A673 (cell line): Measurements from ENCODE around the gene CCT8. TPM values are rescaled to one million over a fixed set of nuclear protein-coding genes. Genes with fewer than 3 reads are reported as not detected.

Source experiments
- Bru-seq: library from RNA; stranded (reverse); fragments of 400-500 nt; gene quantifications from one replicate; lab custom pipeline; 2021; lab: Mats Ljungman, UMichigan
- BruChase-seq, 2 experiments: library from RNA; stranded (reverse); fragments of 400-500 nt; gene quantifications; one replicate each; lab custom pipeline; 2021; lab: Mats Ljungman, UMichigan
- BruUV-seq: library from RNA; stranded (reverse); fragments of 400-500 nt; replicated peaks from 2 replicates; lab custom pipeline; 2021; lab: Mats Ljungman, UMichigan
- CTCF ChIA-PET: fragments of 300-600 bp; sonication (Branson Sonifier 250); formaldehyde crosslinking; loops from one replicate; lab custom pipeline; 2022; ENCODE audit warnings: antibody characterized with exemption; lab: Charles Lee
- POLR2A ChIA-PET: fragments of 300-600 bp; sonication (Branson Sonifier 250); formaldehyde crosslinking; loops from one replicate; lab custom pipeline; 2022; ENCODE audit warnings: antibody characterized with exemption; ENCODE audit not compliant: low non-redundant PET; lab: Charles Lee
- DNase-seq: peaks from one replicate; pipeline ENCODE4 v3.0.0-alpha.2; 2015; ENCODE audit warnings: low spot score
- H3K27ac ChIP-seq: fragments of 200-600 bp; sonication (generic); 2 replicates; pipeline ENCODE4 v1.5.1; 2016; ENCODE audit warnings: mixed run types, low read depth, mild to moderate bottlenecking, mixed read lengths, antibody characterized with exemption, low read length; ENCODE audit not compliant: poor library complexity, severe bottlenecking
- H3K27me3 ChIP-seq: fragments of 200-600 bp; sonication (generic); replicated peaks from 2 replicates; pipeline ENCODE4 v1.6.1; 2017; ENCODE audit warnings: mixed run types, low read depth, mild to moderate bottlenecking, mixed read lengths, antibody characterized with exemption, low read length; ENCODE audit not compliant: insufficient read depth, poor library complexity
- H3K36me3 ChIP-seq: fragments of 200-600 bp; sonication (generic); 2 replicates; pipeline ENCODE4 v1.6.1; 2016; ENCODE audit warnings: mixed run types, mild to moderate bottlenecking, mixed read lengths, antibody characterized with exemption, low read length; ENCODE audit not compliant: insufficient read depth, poor library complexity, severe bottlenecking
- H3K4me1 ChIP-seq: fragments of 200-600 bp; sonication (generic); 2 replicates; pipeline ENCODE4 v1.6.1; 2017; ENCODE audit warnings: mixed run types, mild to moderate bottlenecking, mixed read lengths, antibody characterized with exemption, low read length; ENCODE audit not compliant: insufficient read depth, poor library complexity, severe bottlenecking
- H3K4me3 ChIP-seq: fragments of 200-600 bp; sonication (generic); 2 replicates; pipeline ENCODE4 v1.5.1; 2016; ENCODE audit warnings: low read depth, mixed run types, mild to moderate bottlenecking, mixed read lengths, low read length; ENCODE audit not compliant: poor library complexity, severe bottlenecking
- H3K9me3 ChIP-seq: fragments of 200-600 bp; sonication (generic); 2 replicates; pipeline ENCODE4 v1.6.1; 2016; ENCODE audit warnings: mixed run types, low read depth, mild to moderate bottlenecking, mixed read lengths, antibody characterized with exemption, low read length; ENCODE audit not compliant: poor library complexity, severe bottlenecking
- EZH2 ChIP-seq: fragments of 200-600 bp; sonication (generic); IDR thresholded peaks from 2 replicates; pipeline ENCODE4 v1.6.1; 2017; ENCODE audit warnings: borderline replicate concordance, low read depth, mild to moderate bottlenecking, mixed read lengths, antibody characterized with exemption, low read length; ENCODE audit not compliant: poor library complexity, severe bottlenecking
- intact Hi-C: fragments of 100-400 bp; cut with micrococcal nuclease; formaldehyde crosslinking; loops from one replicate; pipeline ENCODE4 v1.10.0; 2022; ENCODE audit not compliant: unreplicated experiment
- long read RNA-seq: library from polyadenylated mRNA; stranded (forward); transcript quantifications from one replicate; pipeline ENCODE4 v2.0.0, GENCODE V29; 2022
- total RNA-seq: library from RNA; stranded (reverse); gene quantifications from 2 replicates; pipeline ENCODE4 v1.2.3, GENCODE V29; 2021
- TF ChIP-seq, protein P1 (sequence below): fragments of 300-800, 200-600 bp; sonication (generic); conservative IDR thresholded peaks from 2 replicates; pipeline ENCODE4 v1.5.1; 2017; ENCODE audit warnings: low read depth, mild to moderate bottlenecking, antibody characterized with exemption, low read length, moderate library complexity, mixed read lengths

Gene CCT8, protein sequence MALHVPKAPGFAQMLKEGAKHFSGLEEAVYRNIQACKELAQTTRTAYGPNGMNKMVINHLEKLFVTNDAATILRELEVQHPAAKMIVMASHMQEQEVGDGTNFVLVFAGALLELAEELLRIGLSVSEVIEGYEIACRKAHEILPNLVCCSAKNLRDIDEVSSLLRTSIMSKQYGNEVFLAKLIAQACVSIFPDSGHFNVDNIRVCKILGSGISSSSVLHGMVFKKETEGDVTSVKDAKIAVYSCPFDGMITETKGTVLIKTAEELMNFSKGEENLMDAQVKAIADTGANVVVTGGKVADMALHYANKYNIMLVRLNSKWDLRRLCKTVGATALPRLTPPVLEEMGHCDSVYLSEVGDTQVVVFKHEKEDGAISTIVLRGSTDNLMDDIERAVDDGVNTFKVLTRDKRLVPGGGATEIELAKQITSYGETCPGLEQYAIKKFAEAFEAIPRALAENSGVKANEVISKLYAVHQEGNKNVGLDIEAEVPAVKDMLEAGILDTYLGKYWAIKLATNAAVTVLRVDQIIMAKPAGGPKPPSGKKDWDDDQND
- total RNA-seq (397 and 415 TPM in 2 replicates), Bru-seq, nascent RNA (percentile 98 among the genes with signal in this experiment), BruChase-seq, experiment 1, labeled RNA remaining after a 2-hour chase (percentile 96 among the genes with signal in this experiment), BruChase-seq, experiment 2, labeled RNA remaining after a 6-hour chase (percentile 98 among the genes with signal in this experiment)
- long read RNA-seq, transcript CCT8-204 (15 exons, 1,872 nt), result minor isoform, 8 of 900 reads
- long read RNA-seq, transcript CCT8-201 (15 exons, 2,005 nt), result major isoform, 801 of 900 reads
- long read RNA-seq, partial matches to known transcripts, result 24 of 900 reads
- long read RNA-seq, other reads (novel, unspliced or antisense), result 65 of 900 reads

DNA sequence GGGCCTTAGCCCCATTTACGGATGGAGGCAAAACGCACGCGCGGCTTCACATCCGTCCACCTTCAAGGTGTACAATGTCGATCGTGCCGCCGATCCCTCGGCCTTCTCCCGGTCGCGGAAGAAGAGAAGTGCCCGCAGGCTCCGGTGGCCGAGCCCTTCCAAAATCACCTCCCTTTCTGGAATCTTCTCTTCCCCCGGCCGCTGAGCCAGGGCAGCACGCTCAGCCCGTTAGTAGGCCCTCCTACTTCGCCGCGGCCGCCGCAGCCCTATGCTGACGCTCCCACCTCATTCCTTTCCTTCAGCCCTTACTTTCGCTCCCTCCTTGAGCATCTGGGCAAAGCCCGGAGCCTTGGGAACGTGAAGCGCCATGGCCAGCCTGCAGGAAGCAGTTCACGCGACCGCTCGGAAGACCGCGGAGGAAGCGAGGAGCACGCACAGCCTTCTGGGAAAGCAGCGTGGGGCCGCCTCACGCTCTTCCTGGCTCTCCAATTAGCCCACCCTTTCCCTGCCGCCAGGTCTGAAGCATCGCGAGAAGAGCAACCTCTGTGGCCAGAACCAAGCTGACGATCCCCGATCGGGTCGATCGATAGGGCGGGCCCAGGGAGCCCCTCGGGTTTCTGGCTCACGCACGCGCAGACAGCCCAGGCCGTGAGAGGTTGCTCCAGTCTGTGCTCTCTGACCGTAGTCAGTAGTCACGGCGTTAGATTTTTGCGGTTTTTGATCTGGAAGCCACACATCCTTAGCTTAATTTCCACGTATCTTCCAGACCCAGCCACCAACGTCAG is at the start of gene CCT8:
TSS of gene CCT8 (minus strand) at position 427 of the 785 bp plus-strand sequence. CDS start at position 369, 58 bp downstream.
- Histone ChIP-seq H3K27ac (peak within 1 kb of the TSS; percentile 94), H3K9me3 (no peaks in the 10 kb centered on the region), H3K27me3 (no peaks in the 10 kb centered on the region), H3K4me1 (peaks cover 10% of the 10 kb centered on the region), H3K36me3 (peaks cover 26% of the 10 kb centered on the region), H3K4me3 (peak within 1 kb of the TSS; percentile 81)
- no peak for TF ChIP-seq EZH2
- TF ChIP-seq, protein P1, sequence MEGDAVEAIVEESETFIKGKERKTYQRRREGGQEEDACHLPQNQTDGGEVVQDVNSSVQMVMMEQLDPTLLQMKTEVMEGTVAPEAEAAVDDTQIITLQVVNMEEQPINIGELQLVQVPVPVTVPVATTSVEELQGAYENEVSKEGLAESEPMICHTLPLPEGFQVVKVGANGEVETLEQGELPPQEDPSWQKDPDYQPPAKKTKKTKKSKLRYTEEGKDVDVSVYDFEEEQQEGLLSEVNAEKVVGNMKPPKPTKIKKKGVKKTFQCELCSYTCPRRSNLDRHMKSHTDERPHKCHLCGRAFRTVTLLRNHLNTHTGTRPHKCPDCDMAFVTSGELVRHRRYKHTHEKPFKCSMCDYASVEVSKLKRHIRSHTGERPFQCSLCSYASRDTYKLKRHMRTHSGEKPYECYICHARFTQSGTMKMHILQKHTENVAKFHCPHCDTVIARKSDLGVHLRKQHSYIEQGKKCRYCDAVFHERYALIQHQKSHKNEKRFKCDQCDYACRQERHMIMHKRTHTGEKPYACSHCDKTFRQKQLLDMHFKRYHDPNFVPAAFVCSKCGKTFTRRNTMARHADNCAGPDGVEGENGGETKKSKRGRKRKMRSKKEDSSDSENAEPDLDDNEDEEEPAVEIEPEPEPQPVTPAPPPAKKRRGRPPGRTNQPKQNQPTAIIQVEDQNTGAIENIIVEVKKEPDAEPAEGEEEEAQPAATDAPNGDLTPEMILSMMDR, result no peak
- intact Hi-C loops, result no loop called here
- peak; percentile 100 for DNase-seq
- POLR2A ChIA-PET, result interaction anchor here (0.6 to 1.1 kb wide), 3 partner anchors 41 to 49 kb away, joined by 3 read pairs; partner anchors contain the start of gene USP16
- TSS peak; percentile 62 for BruUV-seq
- CTCF ChIA-PET, result no interaction called here

GRCh38 chr21:29121759-29122158 is 48.3 kb upstream of the CCT8 start:
- H3K27ac ChIP-seq, result no peak overlapping the region
- H3K27me3 ChIP-seq, result no peaks in the 10 kb centered on the region
- ChIA-PET CTCF (no interaction called here), POLR2A (no interaction called here)
- no peak overlapping the region for H3K4me3 ChIP-seq
- BruUV-seq, result no TSS peak
- no peaks in the 10 kb centered on the region for H3K9me3 ChIP-seq
- peaks cover 12% of the 10 kb centered on the region for H3K4me1 ChIP-seq
- no peak for DNase-seq
- no peak for TF ChIP-seq EZH2
- TF ChIP-seq, protein P1, result no peak
- H3K36me3 ChIP-seq, result no peaks in the 10 kb centered on the region
- intact Hi-C loops, result no loop called here
